ENCODE data around the gene DPF3.

Gene DPF3

GRCh38 chr14:72893636-72894322 lies at the start of gene DPF3:
Gene DPF3 (minus strand): TSS chr14:72894101. CDS start chr14:72894088, 13 bp downstream.
- peak; percentile 97 for DNase-seq

- DNase-seq: no peak
Measured at GRCh38 chr14:72942934-72943333, 49.0 kb upstream of the DPF3 start.

GRCh38 chr14:72941286-72941985 lies 47.5 kb upstream of the DPF3 start:
- no peak for DNase-seq

DNA sequence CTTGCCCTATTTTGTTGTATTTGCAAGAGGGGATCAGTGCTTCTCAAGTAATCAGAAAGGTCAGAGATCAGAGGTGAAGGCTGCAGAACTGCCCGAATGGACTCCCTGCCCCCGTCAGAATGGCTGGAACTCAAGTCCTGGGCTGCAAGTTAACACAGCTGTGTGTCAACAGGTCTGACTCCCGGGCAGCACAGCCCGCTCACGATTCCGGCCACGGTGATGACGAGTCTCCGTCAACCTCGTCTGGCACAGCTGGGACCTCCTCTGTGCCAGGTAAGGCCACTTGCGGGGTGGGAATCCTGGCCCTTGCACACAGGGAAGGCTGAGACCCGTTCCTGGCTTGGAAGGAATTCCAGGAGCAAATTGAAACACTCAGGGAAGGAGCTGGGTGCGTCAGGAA lies 45.7 kb upstream of the DPF3 start:
- DNase-seq: no peak

DNA sequence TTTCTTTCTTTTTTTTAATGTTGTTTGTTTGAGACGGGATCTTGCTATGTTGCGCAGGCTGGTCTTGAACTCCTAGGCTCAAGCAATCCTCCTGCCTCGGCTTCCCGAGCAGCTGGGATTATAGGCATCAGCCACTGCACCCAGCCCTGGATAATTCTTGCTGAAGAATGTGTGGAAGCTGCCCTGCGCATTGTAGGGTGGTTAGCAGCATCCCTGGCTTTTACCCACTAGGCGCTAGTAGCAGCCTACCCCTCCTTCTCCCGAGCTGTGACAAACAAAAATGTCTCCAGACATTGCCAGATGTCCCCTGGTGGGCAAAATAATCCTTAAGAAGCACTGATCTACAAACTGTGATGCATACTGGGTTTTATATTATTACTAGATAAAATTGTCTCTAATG lies 39.0 kb upstream of the DPF3 start:
- no peak for DNase-seq

DNA sequence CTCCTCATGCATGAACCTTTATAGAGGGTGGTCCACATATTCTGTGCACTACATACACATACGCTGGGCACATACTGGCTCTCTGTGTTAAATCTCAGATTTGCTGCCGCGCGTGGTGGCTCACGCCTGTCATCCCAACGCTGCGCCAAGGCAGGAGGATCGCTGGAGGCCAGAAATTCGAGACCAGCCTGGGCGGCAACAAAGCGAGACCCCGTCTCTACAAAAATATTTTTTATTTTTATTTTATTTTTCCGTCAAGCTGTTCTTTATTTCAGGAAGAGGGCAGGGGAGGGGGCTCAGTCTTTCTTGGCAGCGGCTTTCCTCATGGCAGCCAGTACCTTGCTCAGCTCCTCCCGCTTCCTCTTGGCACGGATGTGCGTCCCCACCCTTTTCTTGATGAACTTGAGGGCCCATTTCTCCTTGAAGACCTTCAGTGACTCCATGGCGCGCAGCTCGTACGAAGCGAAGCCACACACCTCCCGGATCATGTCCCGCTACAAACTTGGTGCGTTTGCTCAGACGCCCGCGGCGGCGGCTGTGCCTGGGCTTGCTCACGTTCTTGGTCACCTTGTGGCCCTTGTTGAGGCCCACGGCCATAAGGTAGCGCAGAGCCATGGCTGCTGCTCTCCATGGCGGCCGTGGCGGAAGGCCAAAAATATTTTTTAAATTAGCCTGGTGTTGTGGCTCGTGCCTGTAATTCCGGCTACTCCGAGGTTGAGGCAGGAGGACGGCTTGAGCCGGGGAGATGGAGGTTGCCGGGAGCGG lies 35.6 kb upstream of the DPF3 start:
- no peak for DNase-seq

GRCh38 chr14:72928872-72929271 lies 35.0 kb upstream of the DPF3 start:
- no peak for DNase-seq

- peak; percentile 99 for DNase-seq
Measured at GRCh38 chr14:72926292-72927028, 32.6 kb upstream of the DPF3 start, which contains the start of gene DCAF4. Gene DCAF4 (plus strand): TSS chr14:72926464. CDS start chr14:72937979, 11,515 bp downstream.

GRCh38 chr14:72925815-72926291 lies 32.0 kb upstream of the DPF3 start:
- no peak for DNase-seq

- DNase-seq: no peak
Measured at GRCh38 chr14:72925171-72925759, 31.4 kb upstream of the DPF3 start.

- DNase-seq: no peak
Measured at GRCh38 chr14:72924337-72924736, 30.4 kb upstream of the DPF3 start.

DNA sequence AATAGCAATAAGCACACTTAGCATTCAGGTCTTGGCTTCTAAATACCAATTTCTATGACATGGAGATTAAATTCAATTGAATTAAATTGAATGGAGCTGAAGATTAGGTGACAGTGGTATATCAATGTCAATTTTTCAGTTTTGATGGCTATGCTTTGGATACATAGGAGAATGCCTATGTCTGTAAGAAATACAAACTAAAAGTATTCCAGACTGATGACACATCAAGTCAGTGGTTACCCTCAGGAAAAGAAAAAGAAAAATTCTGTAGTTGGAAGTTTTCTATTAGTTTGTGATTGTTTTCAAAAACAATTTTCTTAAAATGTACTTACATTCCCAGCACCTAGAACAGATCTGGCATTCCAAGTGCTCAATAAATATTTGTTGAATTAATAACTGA lies 27.5 kb upstream of the DPF3 start:
- no peak for DNase-seq

DNA sequence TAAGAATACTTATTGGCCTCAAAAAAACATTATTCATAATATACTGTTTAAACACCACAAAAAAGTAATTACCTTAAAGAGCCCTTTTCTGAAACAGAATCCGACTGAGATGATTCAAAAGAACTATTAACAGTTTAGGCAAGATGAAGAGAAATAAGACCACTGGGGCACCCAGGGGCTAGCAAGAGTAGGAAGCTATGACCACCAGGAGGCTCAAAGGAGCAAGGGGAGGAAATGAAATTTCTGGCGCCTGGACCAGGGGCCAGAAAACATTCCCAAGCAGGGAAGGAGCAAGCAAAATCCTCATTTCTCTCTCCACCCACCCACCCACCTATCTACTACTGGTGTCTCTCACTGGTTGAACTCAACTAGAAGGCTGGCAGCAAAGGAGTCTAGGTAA lies 26.1 kb upstream of the DPF3 start:
- no peak for DNase-seq

DNA sequence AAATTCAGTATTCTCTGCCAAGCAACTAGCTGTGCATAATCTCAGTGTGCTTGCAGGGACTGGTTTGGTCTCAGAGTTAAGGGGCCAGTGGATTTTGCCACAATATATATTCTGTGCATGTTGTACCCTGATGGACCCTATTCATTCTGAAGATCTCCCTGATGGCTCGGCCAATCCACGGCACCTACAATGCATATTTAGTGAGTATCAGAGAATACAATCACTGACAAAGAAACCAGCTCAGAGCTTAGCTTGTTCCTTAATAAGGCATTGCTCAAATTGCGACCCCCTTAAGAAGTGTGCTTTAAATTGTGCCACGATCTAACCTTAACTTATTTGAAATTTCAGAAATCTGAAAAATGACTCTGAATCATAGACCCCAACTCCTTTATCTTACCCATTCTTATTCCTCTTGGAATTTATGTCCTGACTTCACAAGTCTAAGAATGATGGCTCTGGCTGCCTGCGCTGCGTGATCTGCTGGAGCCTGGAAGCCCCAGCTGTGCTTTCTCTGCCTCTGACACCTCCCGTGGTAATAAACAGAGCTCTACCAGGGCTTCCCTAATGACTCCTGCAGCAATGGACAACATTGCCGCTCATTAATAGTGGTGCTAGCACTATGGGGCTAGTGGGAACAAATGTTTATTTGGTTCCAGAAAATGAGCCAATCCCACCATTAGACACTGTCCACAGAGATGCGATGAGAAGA lies 23.3 kb upstream of the DPF3 start:
- no peak for DNase-seq

DNA sequence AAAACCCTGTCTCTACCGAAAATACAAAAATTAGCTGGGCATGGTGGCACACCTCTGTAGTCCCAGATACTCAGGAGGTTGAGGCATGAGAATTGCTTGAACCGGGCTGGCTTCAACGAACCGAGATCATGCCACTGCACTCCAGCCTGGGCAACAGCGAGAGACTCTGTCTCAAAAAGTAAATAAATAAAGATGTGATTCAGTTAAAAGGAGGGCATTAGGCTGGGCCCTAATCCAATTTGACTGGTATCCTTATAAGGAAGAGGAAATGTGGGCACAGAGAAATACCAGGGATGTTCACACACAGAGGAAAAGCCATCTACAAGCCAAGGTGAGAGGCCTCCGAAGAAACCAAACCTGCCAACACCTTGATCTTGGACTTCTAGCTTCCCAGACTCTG lies 22.3 kb upstream of the DPF3 start:
- no peak for DNase-seq

GRCh38 chr14:72913809-72914208 lies 19.9 kb upstream of the DPF3 start:
- no peak for DNase-seq

- DNase-seq: no peak
Measured at GRCh38 chr14:72909163-72909562, 15.3 kb upstream of the DPF3 start.

- DNase-seq: no peak
Measured at GRCh38 chr14:72907886-72908285, 14.0 kb upstream of the DPF3 start.

DNA sequence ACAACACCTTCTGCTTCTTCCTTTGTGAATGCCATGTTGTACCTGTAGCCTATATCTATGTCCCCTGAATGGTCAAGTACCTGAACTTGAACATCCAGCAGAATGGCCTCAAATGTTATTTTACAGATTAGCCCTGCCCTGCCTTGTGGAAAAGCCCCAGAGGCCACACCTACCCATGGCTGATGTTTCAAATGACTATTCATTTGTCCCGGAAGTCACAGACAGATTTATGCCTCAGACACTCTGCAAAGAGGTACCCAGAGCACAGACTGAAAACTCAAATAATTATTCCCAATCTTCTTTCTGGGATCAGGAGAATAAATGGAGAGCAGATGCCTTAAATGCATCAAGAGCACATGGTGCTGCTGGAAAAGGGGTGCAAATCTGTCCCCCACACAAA lies 13.0 kb upstream of the DPF3 start:
- no peak for DNase-seq

- no peak for DNase-seq
Measured at GRCh38 chr14:72906316-72906715, 12.4 kb upstream of the DPF3 start.

DNA sequence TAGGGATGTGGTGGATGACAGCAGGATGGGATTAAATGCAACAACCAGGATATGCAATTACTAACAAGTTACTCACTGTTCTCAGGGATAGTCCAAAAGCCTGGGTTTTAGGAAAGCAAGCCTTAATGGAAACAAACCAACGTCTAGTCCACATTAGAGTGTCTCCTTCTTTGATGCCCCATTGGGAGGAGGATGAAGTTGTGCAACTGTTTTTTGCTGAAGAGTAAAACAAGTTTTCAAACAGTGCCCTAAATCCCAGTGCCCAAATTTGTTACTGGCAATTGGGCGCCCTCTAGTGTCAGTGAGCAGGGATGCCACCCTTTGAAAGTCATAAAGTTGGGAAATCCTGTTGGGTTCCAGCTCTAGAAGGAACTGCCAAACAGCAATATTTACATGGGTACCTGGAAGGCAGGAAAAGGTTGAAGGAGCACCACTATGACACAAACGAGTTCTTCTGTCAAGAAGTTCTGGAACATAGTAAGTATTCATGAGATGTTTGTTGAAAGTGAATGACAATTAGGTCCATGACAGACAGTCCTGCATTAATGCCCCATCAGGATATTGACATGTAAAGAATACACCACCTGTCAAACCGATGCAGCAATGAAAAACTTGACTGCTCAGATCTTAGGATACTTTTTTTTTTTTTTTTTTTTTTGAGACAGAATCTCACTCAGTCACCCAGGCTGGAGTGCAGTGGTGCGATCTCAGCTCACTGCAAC lies 11.1 kb upstream of the DPF3 start:
- DNase-seq: peak; percentile 76
